ENCODE results near the gene ELK4.
A peak's percentile ranks its signal among the peaks of the same experiment; 100 is the strongest.

Gene ELK4

GRCh38 chr1:205676597-205676996 lies 44.8 kb upstream of the ELK4 start:
- TF ChIP-seq CTCF (IDR thresholded peaks at IDR 0.05; ENCODE audit: low read depth, low read length): no peak
- Histone ChIP-seq H3K27me3 (ENCODE audit: insufficient read depth, low read depth, severe bottlenecking) (no peaks in the 10 kb centered on the region), H3K4me3 (ENCODE audit: low read depth, low read length) (no peak overlapping the region), H3K27ac (peak overlapping the region; percentile 11), H3K9me3 (ENCODE audit: severe bottlenecking) (no peaks in the 10 kb centered on the region), H3K36me3 (peaks cover 5% of the 10 kb centered on the region; the same call in 1 of the 2 replicates)
- peak; percentile 60 for DNase-seq

- Histone ChIP-seq H3K4me3 (ENCODE audit: low read depth, low read length) (no peak overlapping the region), H3K27ac (no peak overlapping the region; the same call in 1 of the 2 replicates), H3K27me3 (ENCODE audit: insufficient read depth, low read depth, severe bottlenecking) (no peaks in the 10 kb centered on the region), H3K36me3 (peaks cover 5% of the 10 kb centered on the region; the same call in 1 of the 2 replicates), H3K9me3 (ENCODE audit: severe bottlenecking) (no peaks in the 10 kb centered on the region)
- no peak for DNase-seq
- TF ChIP-seq CTCF (IDR thresholded peaks at IDR 0.05; ENCODE audit: low read depth, low read length): no peak
Observed at GRCh38 chr1:205676002-205676401, 44.2 kb upstream of the ELK4 start.

- TF ChIP-seq CTCF (IDR thresholded peaks at IDR 0.05; ENCODE audit: low read depth, low read length): no peak
Observed at GRCh38 chr1:205675247-205675646, 43.4 kb upstream of the ELK4 start.

GRCh38 chr1:205672970-205673369 lies 41.2 kb upstream of the ELK4 start:
- H3K27me3 ChIP-seq (ENCODE audit: insufficient read depth, low read depth, severe bottlenecking): no peaks in the 10 kb centered on the region
- no peak for TF ChIP-seq CTCF (IDR thresholded peaks at IDR 0.05; ENCODE audit: low read depth, low read length)

More at GRCh38 chr1:205675247-205675646, 43.4 kb upstream of the ELK4 start:
- H3K36me3 ChIP-seq: peaks cover 5% of the 10 kb centered on the region; the same call in 1 of the 2 replicates
- no peaks in the 10 kb centered on the region for H3K27me3 ChIP-seq (ENCODE audit: insufficient read depth, low read depth, severe bottlenecking)
- no peak overlapping the region for H3K4me3 ChIP-seq (ENCODE audit: low read depth, low read length)
- H3K9me3 ChIP-seq (ENCODE audit: severe bottlenecking): no peaks in the 10 kb centered on the region
- DNase-seq: no peak
- no peak overlapping the region for H3K27ac ChIP-seq

GRCh38 chr1:205672395-205672889 lies 40.6 kb upstream of the ELK4 start:
- Histone ChIP-seq H3K27ac (peak overlapping the region; percentile 18), H3K36me3 (peaks cover 5% of the 10 kb centered on the region; the same call in 1 of the 2 replicates), H3K9me3 (ENCODE audit: severe bottlenecking) (no peaks in the 10 kb centered on the region), H3K4me3 (ENCODE audit: low read depth, low read length) (no peak overlapping the region), H3K27me3 (ENCODE audit: insufficient read depth, low read depth, severe bottlenecking) (no peaks in the 10 kb centered on the region)
- TF ChIP-seq CTCF (IDR thresholded peaks at IDR 0.05; ENCODE audit: low read depth, low read length): peak; percentile 73
- DNase-seq: no peak

More at GRCh38 chr1:205672970-205673369, 41.2 kb upstream of the ELK4 start:
- Histone ChIP-seq H3K27ac (peak overlapping the region; percentile 1; the same call in 1 of the 2 replicates), H3K36me3 (peaks cover 5% of the 10 kb centered on the region; the same call in 1 of the 2 replicates), H3K9me3 (ENCODE audit: severe bottlenecking) (no peaks in the 10 kb centered on the region), H3K4me3 (ENCODE audit: low read depth, low read length) (no peak overlapping the region)
- no peak for DNase-seq
